Stomach (tissue), 4 donors: ENCODE measurements around the gene WEE1.
"Not testable (repeated sequence)": the region's sequence is repeated elsewhere in the genome, so short reads cannot be mapped to it uniquely, and the experiment has no call there.

ENCODE experiments used
- EP300 ChIP-seq: sonication (generic); formaldehyde crosslinking; IDR thresholded peaks from one replicate; pipeline ENCODE4 v1.6.1; 2017; ENCODE audit warnings: antibody characterized with exemption
- POLR2A ChIP-seq, 4 donors: fragments of 450-650 bp; IDR thresholded peaks; one replicate each; pipeline ENCODE4 v1.6.1; 2016; ENCODE audit warnings: antibody characterized with exemption in 4 of 4, control low read depth in 2 of 4, mild to moderate bottlenecking in 1 of 4, moderate library complexity in 1 of 4
- POLR2AphosphoS5 ChIP-seq, 3 donors: sonication (generic); formaldehyde crosslinking; IDR thresholded peaks; one replicate each; pipeline ENCODE4 v1.6.1; 2016; ENCODE audit warnings: antibody characterized with exemption in 3 of 3
- TF ChIP-seq, protein P1 (sequence below), 7 experiments: fragments of 450-650 bp in 4 of 7; fragments of 200-600 bp in 3 of 7; sonication (generic) in 3 of 7; IDR thresholded peaks; one replicate each; pipeline ENCODE4 v1.5.1; 2016 to 2019; ENCODE audit warnings: antibody characterized with exemption in 7 of 7, control low read depth in 2 of 7, mild to moderate bottlenecking in 1 of 7

DNA sequence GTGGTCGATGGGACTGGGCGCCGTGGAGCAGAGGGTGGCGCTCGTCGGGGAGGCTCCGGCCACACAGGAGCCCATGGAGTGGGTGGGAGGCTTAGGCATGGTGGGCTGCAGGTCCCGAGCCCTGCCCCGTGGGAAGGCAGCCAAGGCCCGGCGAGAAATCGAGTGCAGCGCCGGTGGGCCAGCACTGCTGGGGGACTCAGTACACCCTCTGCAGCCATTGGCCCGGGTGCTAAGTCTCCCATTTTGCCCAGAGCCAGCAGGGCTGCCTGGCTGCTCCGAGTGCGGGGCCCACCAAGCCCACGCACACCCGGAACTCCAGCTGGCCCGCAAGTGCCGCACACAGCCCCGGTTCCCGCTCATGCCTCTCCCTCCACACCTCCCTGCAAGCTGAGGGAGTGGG, 49.6 kb downstream of the WEE1 start:
- TF ChIP-seq, protein P1, sequence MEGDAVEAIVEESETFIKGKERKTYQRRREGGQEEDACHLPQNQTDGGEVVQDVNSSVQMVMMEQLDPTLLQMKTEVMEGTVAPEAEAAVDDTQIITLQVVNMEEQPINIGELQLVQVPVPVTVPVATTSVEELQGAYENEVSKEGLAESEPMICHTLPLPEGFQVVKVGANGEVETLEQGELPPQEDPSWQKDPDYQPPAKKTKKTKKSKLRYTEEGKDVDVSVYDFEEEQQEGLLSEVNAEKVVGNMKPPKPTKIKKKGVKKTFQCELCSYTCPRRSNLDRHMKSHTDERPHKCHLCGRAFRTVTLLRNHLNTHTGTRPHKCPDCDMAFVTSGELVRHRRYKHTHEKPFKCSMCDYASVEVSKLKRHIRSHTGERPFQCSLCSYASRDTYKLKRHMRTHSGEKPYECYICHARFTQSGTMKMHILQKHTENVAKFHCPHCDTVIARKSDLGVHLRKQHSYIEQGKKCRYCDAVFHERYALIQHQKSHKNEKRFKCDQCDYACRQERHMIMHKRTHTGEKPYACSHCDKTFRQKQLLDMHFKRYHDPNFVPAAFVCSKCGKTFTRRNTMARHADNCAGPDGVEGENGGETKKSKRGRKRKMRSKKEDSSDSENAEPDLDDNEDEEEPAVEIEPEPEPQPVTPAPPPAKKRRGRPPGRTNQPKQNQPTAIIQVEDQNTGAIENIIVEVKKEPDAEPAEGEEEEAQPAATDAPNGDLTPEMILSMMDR (IDR thresholded peaks at IDR 0.05), result not testable (repeated sequence)
- TF ChIP-seq EP300; POLR2A (IDR thresholded peaks at IDR 0.05); POLR2AphosphoS5 (IDR thresholded peaks at IDR 0.05): not testable (repeated sequence)
